ENCODE measurements around the gene EEF1A1.
A peak's percentile ranks its signal among the peaks of the same experiment; 100 is the strongest.
"Not testable (repeated sequence)": the region's sequence is repeated elsewhere in the genome, so short reads cannot be mapped to it uniquely, and the experiment has no call there.

EEF1A1 gene

GRCh38 chr6:73560853-73561407, 40.1 kb upstream of the EEF1A1 start:
- no peak overlapping the region for H3K4me3 ChIP-seq (ENCODE audit: low read length)
- TF ChIP-seq, protein P1, sequence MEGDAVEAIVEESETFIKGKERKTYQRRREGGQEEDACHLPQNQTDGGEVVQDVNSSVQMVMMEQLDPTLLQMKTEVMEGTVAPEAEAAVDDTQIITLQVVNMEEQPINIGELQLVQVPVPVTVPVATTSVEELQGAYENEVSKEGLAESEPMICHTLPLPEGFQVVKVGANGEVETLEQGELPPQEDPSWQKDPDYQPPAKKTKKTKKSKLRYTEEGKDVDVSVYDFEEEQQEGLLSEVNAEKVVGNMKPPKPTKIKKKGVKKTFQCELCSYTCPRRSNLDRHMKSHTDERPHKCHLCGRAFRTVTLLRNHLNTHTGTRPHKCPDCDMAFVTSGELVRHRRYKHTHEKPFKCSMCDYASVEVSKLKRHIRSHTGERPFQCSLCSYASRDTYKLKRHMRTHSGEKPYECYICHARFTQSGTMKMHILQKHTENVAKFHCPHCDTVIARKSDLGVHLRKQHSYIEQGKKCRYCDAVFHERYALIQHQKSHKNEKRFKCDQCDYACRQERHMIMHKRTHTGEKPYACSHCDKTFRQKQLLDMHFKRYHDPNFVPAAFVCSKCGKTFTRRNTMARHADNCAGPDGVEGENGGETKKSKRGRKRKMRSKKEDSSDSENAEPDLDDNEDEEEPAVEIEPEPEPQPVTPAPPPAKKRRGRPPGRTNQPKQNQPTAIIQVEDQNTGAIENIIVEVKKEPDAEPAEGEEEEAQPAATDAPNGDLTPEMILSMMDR (conservative IDR thresholded peaks at IDR 0.05; ENCODE audit: low read depth, low read length), result no peak
- no peak for DNase-seq (ENCODE audit: low read depth)

DNA sequence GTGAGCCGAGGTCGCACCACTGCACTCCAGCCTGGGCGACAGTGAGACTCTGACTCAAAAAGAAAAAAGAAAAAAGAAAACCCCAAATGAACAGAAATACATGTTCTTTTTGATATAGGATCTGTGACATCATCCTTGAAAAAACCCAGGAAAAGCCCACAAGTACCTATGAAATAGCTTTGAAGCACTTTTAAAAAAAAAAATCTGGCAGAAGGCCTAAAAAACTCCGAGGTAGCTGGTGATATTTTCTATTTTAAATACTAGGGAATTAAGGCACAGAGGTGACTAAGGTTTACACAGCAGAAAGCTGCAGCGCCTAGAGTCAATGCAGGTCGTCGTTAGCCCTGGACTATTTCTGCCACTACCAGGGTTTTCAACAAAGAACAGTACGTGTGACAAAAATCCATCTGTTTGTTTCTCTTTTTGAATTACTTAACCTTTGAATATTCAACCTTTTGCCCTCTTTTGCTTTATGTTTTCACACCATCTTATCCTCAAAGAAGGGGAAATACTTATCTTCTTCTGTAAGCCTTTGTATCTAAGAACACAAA, 39.4 kb upstream of the EEF1A1 start:
- DNase-seq (ENCODE audit: low read depth), result peak; percentile 25
- TF ChIP-seq, protein P1 (conservative IDR thresholded peaks at IDR 0.05; ENCODE audit: low read depth, low read length), result no peak

DNA sequence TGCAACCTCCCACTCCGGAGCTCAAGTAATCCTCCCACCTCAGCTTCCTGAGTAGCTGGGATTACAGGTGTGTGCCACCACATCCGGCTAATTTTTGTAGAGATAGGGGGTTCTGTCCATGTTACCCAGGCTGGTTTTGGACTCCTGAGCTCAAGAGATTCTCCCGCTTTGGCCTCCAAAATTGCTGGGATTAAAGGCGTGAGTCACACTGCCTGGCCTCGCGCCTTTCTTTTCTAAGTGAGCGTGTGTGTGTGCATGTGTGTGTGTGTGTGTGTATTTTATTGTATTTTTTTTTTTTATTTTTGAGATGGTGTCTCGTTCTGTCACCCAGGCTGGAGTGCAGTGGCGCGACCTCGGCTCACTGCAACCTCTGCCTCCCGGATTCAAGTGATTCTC, 38.6 kb upstream of the EEF1A1 start:
- DNase-seq (ENCODE audit: low read depth); H3K4me3 ChIP-seq (ENCODE audit: low read length): not testable (repeated sequence)

More for the DNA sequence above, 39.4 kb upstream of the EEF1A1 start:
- no peak overlapping the region for H3K4me3 ChIP-seq (ENCODE audit: low read length)

DNA sequence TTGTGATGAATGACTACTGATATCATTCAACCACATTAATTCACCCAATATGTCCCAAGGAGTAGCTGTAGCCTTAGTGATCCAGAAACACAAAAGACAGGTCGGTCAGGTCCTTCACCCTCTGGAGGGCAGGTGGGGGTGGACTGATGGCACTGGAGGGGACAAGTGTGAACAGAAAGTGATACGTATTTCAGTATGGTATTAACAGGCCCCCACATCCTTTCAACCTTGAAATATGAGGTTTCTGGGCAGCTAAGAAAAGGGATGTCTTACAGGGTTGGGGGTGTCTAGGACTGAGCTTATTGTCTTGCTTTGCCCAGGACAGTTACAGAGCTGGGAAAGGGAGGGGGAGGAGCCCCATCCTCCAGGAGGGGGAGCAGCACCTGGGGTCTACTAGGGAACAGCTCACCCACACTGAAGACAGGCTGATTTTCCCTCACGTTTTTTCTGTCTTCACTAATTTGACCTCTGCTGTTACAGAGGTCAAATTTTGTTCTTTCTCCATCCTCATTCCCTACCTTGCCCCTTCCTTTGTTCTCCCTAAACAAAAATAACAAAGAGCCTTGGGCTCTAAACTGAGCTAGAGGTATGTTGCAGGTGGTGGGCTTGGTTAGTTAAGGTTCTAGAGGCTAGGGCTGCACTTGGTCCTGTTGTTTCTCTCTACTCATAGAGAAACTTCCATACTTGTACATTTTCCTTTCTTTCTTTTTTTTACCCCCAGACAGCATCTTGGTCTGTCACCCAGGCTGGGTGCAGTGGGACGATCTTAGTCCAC, 38.0 kb upstream of the EEF1A1 start:
- TF ChIP-seq, protein P1 (conservative IDR thresholded peaks at IDR 0.05; ENCODE audit: low read depth, low read length), result no peak
- no peak for DNase-seq (ENCODE audit: low read depth)
- no peak overlapping the region for H3K4me3 ChIP-seq (ENCODE audit: low read length)

DNA sequence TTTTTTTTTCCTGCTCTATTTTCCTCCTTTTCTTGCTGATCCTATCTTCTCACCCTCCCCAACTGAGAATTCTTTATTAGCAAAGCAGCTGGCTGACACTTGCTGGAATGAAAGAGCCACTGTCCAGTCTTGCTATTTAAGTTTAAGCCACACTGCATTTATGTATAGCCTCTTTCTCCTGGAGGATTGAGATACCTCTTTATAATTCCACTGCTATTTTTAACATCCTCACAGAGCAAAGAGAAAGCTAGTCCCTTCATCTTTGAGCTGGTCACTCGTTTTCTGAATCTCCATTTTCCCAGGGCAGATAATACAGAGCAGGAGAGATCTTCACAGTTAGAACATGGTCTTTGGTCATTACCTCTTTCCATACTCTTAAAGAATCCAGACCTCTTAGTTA, 36.0 kb upstream of the EEF1A1 start:
- TF ChIP-seq, protein P1 (conservative IDR thresholded peaks at IDR 0.05; ENCODE audit: low read depth, low read length), result no peak
- no peak overlapping the region for H3K4me3 ChIP-seq (ENCODE audit: low read length)
- no peak for DNase-seq (ENCODE audit: low read depth)

- DNase-seq (ENCODE audit: low read depth), result not testable (repeated sequence)
These were observed 34.6 kb upstream of the EEF1A1 start for GRCh38 chr6:73555380-73555949.

GRCh38 chr6:73551115-73551514, 30.3 kb upstream of the EEF1A1 start:
- not testable (repeated sequence) for H3K4me3 ChIP-seq (ENCODE audit: low read length); DNase-seq (ENCODE audit: low read depth)

More at GRCh38 chr6:73555380-73555949, 34.6 kb upstream of the EEF1A1 start:
- H3K4me3 ChIP-seq (ENCODE audit: low read length), result not testable (repeated sequence)

- no peak for DNase-seq (ENCODE audit: low read depth)
- TF ChIP-seq, protein P1 (conservative IDR thresholded peaks at IDR 0.05; ENCODE audit: low read depth, low read length), result peak; percentile 23
- no peak overlapping the region for H3K4me3 ChIP-seq (ENCODE audit: low read length)
These were observed 27.9 kb upstream of the EEF1A1 start for GRCh38 chr6:73548458-73549446.
